ENCODE measurements around the gene KCNN3. TPM values are rescaled to one million over a fixed set of nuclear protein-coding genes. Genes with fewer than 3 reads are reported as not detected.
"Not testable (repeated sequence)": the region's sequence is repeated elsewhere in the genome, so short reads cannot be mapped to it uniquely, and the experiment has no call there.

Gene KCNN3
- total and polyA plus RNA-seq, 2 of the 8 experiments (the other 6 are each of a cell fraction or from before 2014, with no cell fraction given), result 2.8 to 3.7 TPM

DNA sequence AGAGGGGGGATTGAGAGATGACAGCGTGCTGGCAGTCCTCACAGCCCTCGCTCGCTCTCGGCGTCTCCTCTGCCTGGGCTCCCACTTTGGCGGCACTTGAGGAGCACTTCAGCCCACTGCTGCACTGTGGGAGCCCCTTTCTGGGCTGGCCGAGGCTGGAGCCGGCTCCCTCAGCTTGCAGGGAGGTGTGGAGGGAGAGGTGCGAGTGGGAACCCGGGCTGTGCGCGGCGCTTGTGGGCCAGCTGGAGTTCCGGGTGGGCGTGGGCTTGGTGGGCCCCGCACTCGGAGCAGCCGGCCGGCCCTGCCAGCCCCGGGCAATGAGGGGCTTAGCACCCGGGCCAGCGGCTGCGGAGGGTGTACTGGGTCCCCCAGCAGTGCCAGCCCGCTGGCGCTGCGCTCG, 192.2 kb downstream of the KCNN3 start:
- H4K20me1 ChIP-seq (replicated peaks in 1 of 2; ENCODE audit: control insufficient read depth in 1 of 2, insufficient read depth in 2 of 2, low read length in 2 of 2); H3K4ac ChIP-seq (replicated peaks; ENCODE audit: insufficient read length, low read depth, low read length); H2BK5ac ChIP-seq (ENCODE audit: low read depth, low read length); H4K8ac ChIP-seq (ENCODE audit: extremely low read depth, insufficient read depth, low read length); H3K9ac ChIP-seq (replicated peaks in 1 of 4; ENCODE audit: extremely low read depth in 1 of 4, low read depth in 3 of 4, low read length in 3 of 4); DNase-seq (ENCODE audit: low read depth in 1 of 2, low spot score in 2 of 2); H3K4me2 ChIP-seq (ENCODE audit: insufficient read depth in 1 of 2, low read depth in 2 of 2, low read length in 2 of 2); H3K79me1 ChIP-seq (ENCODE audit: low read depth, low read length); H3K36me3 ChIP-seq (ENCODE audit: control insufficient read depth in 2 of 4, insufficient read depth in 4 of 4, low read length in 3 of 4); H3K4me3 ChIP-seq (ENCODE audit: extremely low read depth in 1 of 4, insufficient read depth in 2 of 4, low read depth in 3 of 4, low read length in 4 of 4); H4K5ac ChIP-seq (ENCODE audit: insufficient read length, low read depth, low read length); H3K27me3 ChIP-seq (replicated peaks in 1 of 4; ENCODE audit: control insufficient read depth in 3 of 4, extremely low read depth in 1 of 4, insufficient read depth in 3 of 4, low read length in 3 of 4); H3K23ac ChIP-seq (ENCODE audit: insufficient read length); H2BK15ac ChIP-seq (ENCODE audit: low read length); H3K14ac ChIP-seq (ENCODE audit: insufficient read length); H2BK120ac ChIP-seq (replicated peaks; ENCODE audit: low read depth, low read length); H4K91ac ChIP-seq (replicated peaks; ENCODE audit: insufficient read length, low read length); H3K56ac ChIP-seq (replicated peaks; ENCODE audit: insufficient read length, low read depth, low read length); H2BK20ac ChIP-seq (ENCODE audit: low read length); FAIRE-seq; H2BK12ac ChIP-seq (ENCODE audit: low read depth, low read length); H3K18ac ChIP-seq (ENCODE audit: extremely low read depth, low read length); H3K79me2 ChIP-seq (ENCODE audit: control insufficient read depth in 1 of 2, insufficient read depth in 2 of 2, low read length in 2 of 2); H3K4me1 ChIP-seq (replicated peaks in 1 of 4; ENCODE audit: control insufficient read depth in 3 of 4, insufficient read depth in 4 of 4, low read length in 3 of 4); POLR2A ChIA-PET (ENCODE audit: partially characterized antibody); H2AFZ ChIP-seq (ENCODE audit: low read length); H3K23me2 ChIP-seq (ENCODE audit: low read depth, low read length); H2AK5ac ChIP-seq (ENCODE audit: low read depth, low read length); H3K27ac ChIP-seq (ENCODE audit: low read depth, low read length): not testable (repeated sequence)
- CTCF ChIA-PET (ENCODE audit: partially characterized antibody), result interaction anchor here (0.9 to 2.1 kb wide), 2 partner anchors 8 to 286 kb away, joined by 3 to 6 read pairs; no protein-coding TSS in a partner anchor
- WGBS, 2 experiments (ENCODE audit: extremely low coverage in 1 of 2, insufficient coverage in 1 of 2, insufficient read length in 1 of 2, insufficient replicate concordance in 2 of 2, low coverage in 1 of 2, low lambda C conversion rate in 2 of 2, missing lambda C conversion rate in 1 of 2), result 95% methylated on average over 17 of the region's 27 CpGs; no CpG with 5 or more reads in 1 of the 2 experiments
- H3K9me3 ChIP-seq (ENCODE audit: insufficient read depth in 2 of 2, low read depth in 1 of 2, low read length in 1 of 2), result peaks cover 3 to 14% of the 10 kb centered on the region in 2 experiments; a peak in 3 of 4 replicates

DNA sequence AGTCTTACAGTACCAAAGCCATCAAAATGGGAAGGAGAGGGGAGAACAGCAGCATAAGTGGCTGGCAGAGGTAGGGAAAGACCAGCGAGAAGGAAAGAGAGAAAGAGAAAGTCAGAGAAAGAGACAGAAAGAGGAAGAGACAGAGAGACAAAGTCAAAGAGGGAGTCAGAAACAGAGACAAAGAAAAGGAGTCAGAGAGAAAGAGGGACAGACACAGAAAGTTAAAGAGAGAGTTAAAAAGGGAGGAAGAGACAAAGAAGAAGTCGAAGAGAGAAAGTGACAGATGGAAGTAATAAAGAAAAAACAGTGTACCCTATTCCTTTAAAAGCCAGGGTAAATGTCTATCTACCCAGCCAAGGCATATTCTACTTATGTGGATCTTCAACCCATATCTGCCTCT, 193.2 kb downstream of the KCNN3 start:
- peaks cover 3 to 14% of the 10 kb centered on the region in 2 experiments; a peak in 3 of 4 replicates for H3K9me3 ChIP-seq (ENCODE audit: insufficient read depth in 2 of 2, low read depth in 1 of 2, low read length in 1 of 2)
- H3K23ac ChIP-seq (ENCODE audit: insufficient read length); H3K36me3 ChIP-seq (ENCODE audit: control insufficient read depth in 2 of 4, insufficient read depth in 4 of 4, low read length in 3 of 4); H3K79me2 ChIP-seq (ENCODE audit: control insufficient read depth in 1 of 2, insufficient read depth in 2 of 2, low read length in 2 of 2); POLR2A ChIA-PET (ENCODE audit: partially characterized antibody); H3K9ac ChIP-seq (replicated peaks in 1 of 4; ENCODE audit: extremely low read depth in 1 of 4, low read depth in 3 of 4, low read length in 3 of 4); H4K20me1 ChIP-seq (replicated peaks in 1 of 2; ENCODE audit: control insufficient read depth in 1 of 2, insufficient read depth in 2 of 2, low read length in 2 of 2); H3K23me2 ChIP-seq (ENCODE audit: low read depth, low read length); H2BK12ac ChIP-seq (ENCODE audit: low read depth, low read length); H3K14ac ChIP-seq (ENCODE audit: insufficient read length); H3K18ac ChIP-seq (ENCODE audit: extremely low read depth, low read length); H4K91ac ChIP-seq (replicated peaks; ENCODE audit: insufficient read length, low read length); H2BK5ac ChIP-seq (ENCODE audit: low read depth, low read length); H2BK20ac ChIP-seq (ENCODE audit: low read length); H2BK120ac ChIP-seq (replicated peaks; ENCODE audit: low read depth, low read length); H3K4me2 ChIP-seq (ENCODE audit: insufficient read depth in 1 of 2, low read depth in 2 of 2, low read length in 2 of 2); H3K27ac ChIP-seq (ENCODE audit: low read depth, low read length); H3K4ac ChIP-seq (replicated peaks; ENCODE audit: insufficient read length, low read depth, low read length); H2AFZ ChIP-seq (ENCODE audit: low read length); H2AK5ac ChIP-seq (ENCODE audit: low read depth, low read length); H3K4me3 ChIP-seq (ENCODE audit: extremely low read depth in 1 of 4, insufficient read depth in 2 of 4, low read depth in 3 of 4, low read length in 4 of 4); H3K4me1 ChIP-seq (replicated peaks in 1 of 4; ENCODE audit: control insufficient read depth in 3 of 4, insufficient read depth in 4 of 4, low read length in 3 of 4); H3K27me3 ChIP-seq (replicated peaks in 1 of 4; ENCODE audit: control insufficient read depth in 3 of 4, extremely low read depth in 1 of 4, insufficient read depth in 3 of 4, low read length in 3 of 4); H4K5ac ChIP-seq (ENCODE audit: insufficient read length, low read depth, low read length); H3K56ac ChIP-seq (replicated peaks; ENCODE audit: insufficient read length, low read depth, low read length); DNase-seq (ENCODE audit: low read depth in 1 of 2, low spot score in 2 of 2); H2BK15ac ChIP-seq (ENCODE audit: low read length); FAIRE-seq; H3K79me1 ChIP-seq (ENCODE audit: low read depth, low read length); CTCF ChIA-PET (ENCODE audit: partially characterized antibody); H4K8ac ChIP-seq (ENCODE audit: extremely low read depth, insufficient read depth, low read length): not testable (repeated sequence)
- WGBS, 2 experiments (ENCODE audit: extremely low coverage in 1 of 2, insufficient coverage in 1 of 2, insufficient read length in 1 of 2, insufficient replicate concordance in 2 of 2, low coverage in 1 of 2, low lambda C conversion rate in 2 of 2, missing lambda C conversion rate in 1 of 2), result 97% methylated on average over 2 of the region's 2 CpGs; no CpG with 5 or more reads in 1 of the 2 experiments
